Breast epithelium (tissue), 4 donors: ENCODE data around the gene DHRS7B. TPM values are rescaled to one million over a fixed set of nuclear protein-coding genes. Genes with fewer than 3 reads are reported as not detected.
"Not testable (repeated sequence)": the region's sequence is repeated elsewhere in the genome, so short reads cannot be mapped to it uniquely, and the experiment has no call there.

Experiments used
- DNase-seq, 2 donors: peaks; one replicate each; pipeline ENCODE4 v3.0.0-alpha.2; 2019; ENCODE audit warnings: low spot score in 2 of 2
- H3K27ac ChIP-seq, 2 donors: fragments of 200-600 bp; sonication (generic) in 1 of 2; one replicate each; pipeline ENCODE4 v1.5.1; 2016 to 2019; ENCODE audit warnings: mild to moderate bottlenecking in 1 of 2
- H3K27me3 ChIP-seq, 2 donors: fragments of 200-600 bp; sonication (generic) in 1 of 2; one replicate each; pipeline versions ENCODE4 v1.5.1 to v1.6.0; 2017 to 2019; ENCODE audit warnings: control low read depth in 1 of 2, mild to moderate bottlenecking in 1 of 2
- H3K36me3 ChIP-seq: fragments of 200-600 bp; one replicate; pipeline ENCODE4 v1.5.1; 2019
- H3K4me1 ChIP-seq, 2 donors: fragments of 200-600 bp; sonication (generic); one replicate each; pipeline ENCODE4 v1.5.1; 2016 to 2019; ENCODE audit warnings: control low read depth in 1 of 2
- H3K4me3 ChIP-seq, 3 donors: fragments of 200-600 bp; sonication (generic); 1 replicate in 2 of 3; 2 replicates in 1 of 3; pipeline ENCODE4 v1.5.1; 2016 to 2019; ENCODE audit warnings: mild to moderate bottlenecking in 3 of 3, moderate library complexity in 2 of 3
- H3K9me3 ChIP-seq, 2 donors: fragments of 200-600 bp; sonication (generic) in 1 of 2; one replicate each; pipeline ENCODE4 v1.5.1; 2016 to 2019; ENCODE audit warnings: control low read depth in 1 of 2
- POLR2A ChIP-seq: fragments of 450-650 bp; IDR thresholded peaks from one replicate; pipeline ENCODE4 v1.6.1; 2016; ENCODE audit warnings: antibody characterized with exemption, mild to moderate bottlenecking, moderate library complexity
- POLR2AphosphoS5 ChIP-seq, 3 donors: sonication (generic); formaldehyde crosslinking; IDR thresholded peaks; one replicate each; pipeline ENCODE4 v1.6.1; 2017; ENCODE audit warnings: antibody characterized with exemption in 3 of 3
- intact Hi-C: fragments of 100-400 bp; cut with DNase I; formaldehyde crosslinking; loops from one replicate; pipeline ENCODE4 v1.15.1; 2023; ENCODE audit warnings: low total_unique reads
- total RNA-seq, 3 donors: library from RNA; depleted of rRNA; stranded (reverse); fragments of >200 nt; gene quantifications; one replicate each; pipeline ENCODE4 v1.1.0, GENCODE V29; 2016
- TF ChIP-seq, protein P1 (sequence below), 3 donors: fragments of 450-650 bp; IDR thresholded peaks; one replicate each; pipeline ENCODE4 v1.5.1; 2016 to 2017; ENCODE audit warnings: antibody characterized with exemption in 3 of 3, mild to moderate bottlenecking in 3 of 3, moderate library complexity in 3 of 3

Gene DHRS7B
- total RNA-seq, 3 donors from 2014 or later = 53.7 to 64.0 (median 60.9) TPM

DNA sequence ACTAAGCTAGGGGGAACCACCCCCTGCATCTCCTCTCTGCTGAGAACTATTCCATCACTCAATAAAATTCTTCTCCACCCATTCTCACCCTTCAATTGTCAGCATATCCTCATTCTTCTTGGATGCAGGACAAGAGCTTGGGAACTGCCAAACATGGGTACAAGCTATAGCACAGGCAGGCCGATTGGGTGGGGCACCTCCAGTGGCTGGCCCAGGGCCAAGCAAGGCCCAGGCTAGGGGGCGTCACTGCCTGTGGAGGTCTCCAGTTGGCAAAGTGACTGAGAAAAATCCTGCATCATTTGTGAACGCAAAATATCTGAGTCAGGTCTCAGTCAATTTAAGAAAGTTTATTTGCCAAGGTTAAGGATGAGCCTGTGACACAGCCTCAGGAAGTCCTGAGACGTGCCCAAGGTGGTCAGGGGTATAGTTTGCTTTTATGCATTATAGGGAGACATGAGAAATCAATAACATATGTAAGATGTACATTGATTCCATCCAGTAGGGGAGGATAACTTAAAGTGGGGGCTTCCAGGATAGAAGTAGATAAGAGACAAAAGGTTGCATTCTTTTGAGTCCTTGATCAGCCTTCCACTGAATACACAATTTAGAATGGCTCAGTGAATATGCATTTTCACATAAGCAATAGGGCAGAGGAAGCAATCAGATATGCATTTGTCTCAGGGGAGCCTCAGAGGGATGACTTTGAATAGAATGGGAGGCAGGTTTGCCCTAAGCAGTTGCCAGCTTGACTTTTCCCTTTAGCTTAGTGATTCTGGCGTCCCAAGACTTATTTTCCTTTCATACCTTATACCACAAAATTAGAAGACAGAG is 21.5 kb upstream of the DHRS7B start:
- Histone ChIP-seq H3K27me3 (no peaks in the 10 kb centered on the region), H3K36me3 (no peaks in the 10 kb centered on the region), H3K4me1 (no peaks in the 10 kb centered on the region), H3K4me3 (no peak overlapping the region), H3K27ac (no peak overlapping the region), H3K9me3 (no peaks in the 10 kb centered on the region)
- TF ChIP-seq POLR2AphosphoS5 (IDR thresholded peaks at IDR 0.05) = no peak
- TF ChIP-seq, protein P1, sequence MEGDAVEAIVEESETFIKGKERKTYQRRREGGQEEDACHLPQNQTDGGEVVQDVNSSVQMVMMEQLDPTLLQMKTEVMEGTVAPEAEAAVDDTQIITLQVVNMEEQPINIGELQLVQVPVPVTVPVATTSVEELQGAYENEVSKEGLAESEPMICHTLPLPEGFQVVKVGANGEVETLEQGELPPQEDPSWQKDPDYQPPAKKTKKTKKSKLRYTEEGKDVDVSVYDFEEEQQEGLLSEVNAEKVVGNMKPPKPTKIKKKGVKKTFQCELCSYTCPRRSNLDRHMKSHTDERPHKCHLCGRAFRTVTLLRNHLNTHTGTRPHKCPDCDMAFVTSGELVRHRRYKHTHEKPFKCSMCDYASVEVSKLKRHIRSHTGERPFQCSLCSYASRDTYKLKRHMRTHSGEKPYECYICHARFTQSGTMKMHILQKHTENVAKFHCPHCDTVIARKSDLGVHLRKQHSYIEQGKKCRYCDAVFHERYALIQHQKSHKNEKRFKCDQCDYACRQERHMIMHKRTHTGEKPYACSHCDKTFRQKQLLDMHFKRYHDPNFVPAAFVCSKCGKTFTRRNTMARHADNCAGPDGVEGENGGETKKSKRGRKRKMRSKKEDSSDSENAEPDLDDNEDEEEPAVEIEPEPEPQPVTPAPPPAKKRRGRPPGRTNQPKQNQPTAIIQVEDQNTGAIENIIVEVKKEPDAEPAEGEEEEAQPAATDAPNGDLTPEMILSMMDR (IDR thresholded peaks at IDR 0.05) = no peak
- no peak for TF ChIP-seq POLR2A
- DNase-seq = no peak
- intact Hi-C loops = no loop called here

DNA sequence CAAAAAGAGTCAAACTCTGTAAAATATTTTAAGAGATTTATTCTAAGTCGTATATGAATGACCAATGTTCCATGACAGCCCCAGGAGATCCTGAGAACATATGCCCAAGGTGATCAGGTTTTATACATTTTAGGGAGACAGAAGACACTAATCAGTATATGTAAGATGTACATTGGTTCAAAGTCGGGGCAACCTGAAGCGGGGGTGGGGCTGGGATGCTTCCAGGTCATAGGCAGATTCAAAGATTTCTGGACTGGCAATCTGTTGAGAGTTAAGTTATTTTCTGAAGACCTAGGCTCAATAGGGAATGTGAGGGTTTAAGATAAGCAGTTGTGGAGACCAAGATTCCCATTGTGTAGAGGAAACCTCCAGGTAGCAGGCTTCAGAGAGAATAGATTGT is 20.4 kb upstream of the DHRS7B start:
- intact Hi-C loops = no loop called here
- DNase-seq = no peak
- Histone ChIP-seq H3K27ac (no peak overlapping the region), H3K27me3 (no peaks in the 10 kb centered on the region), H3K9me3 (no peaks in the 10 kb centered on the region), H3K4me3 (no peak overlapping the region), H3K4me1 (no peaks in the 10 kb centered on the region), H3K36me3 (no peaks in the 10 kb centered on the region)
- TF ChIP-seq, protein P1 (IDR thresholded peaks at IDR 0.05) = no peak
- TF ChIP-seq POLR2AphosphoS5 (IDR thresholded peaks at IDR 0.05) = no peak
- TF ChIP-seq POLR2A = no peak

DNA sequence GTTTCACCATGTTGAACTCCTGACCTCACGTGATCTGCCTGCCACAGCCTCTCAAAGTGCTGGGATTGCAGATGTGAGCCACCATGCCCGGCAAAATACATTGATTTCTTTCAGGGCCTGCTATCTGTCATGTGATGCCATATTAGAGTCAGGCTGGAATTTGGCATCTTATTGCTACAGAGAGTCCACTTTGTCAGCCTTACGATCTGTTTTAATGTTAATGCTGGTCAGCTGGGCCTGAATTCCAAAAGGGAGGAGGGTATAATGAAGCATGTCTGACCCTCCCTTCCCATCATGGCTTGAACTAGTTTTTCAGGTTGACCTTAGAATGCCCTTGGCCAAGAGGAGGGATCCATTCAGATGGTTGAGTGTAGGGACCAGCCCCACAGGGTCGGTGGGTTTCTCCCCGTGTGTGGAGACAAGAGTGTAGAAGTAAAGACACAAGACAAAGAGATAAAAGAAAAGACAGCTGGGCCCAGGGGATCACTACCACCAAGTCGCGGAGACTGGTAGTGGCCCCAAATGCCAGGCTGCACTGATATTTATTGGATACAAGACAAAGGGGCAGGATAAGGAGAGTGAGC is 19.6 kb upstream of the DHRS7B start:
- DNase-seq, H3K4me1 ChIP-seq, H3K27me3 ChIP-seq, H3K27ac ChIP-seq, H3K36me3 ChIP-seq, H3K4me3 ChIP-seq, intact Hi-C loops, H3K9me3 ChIP-seq: not testable (repeated sequence)

DNA sequence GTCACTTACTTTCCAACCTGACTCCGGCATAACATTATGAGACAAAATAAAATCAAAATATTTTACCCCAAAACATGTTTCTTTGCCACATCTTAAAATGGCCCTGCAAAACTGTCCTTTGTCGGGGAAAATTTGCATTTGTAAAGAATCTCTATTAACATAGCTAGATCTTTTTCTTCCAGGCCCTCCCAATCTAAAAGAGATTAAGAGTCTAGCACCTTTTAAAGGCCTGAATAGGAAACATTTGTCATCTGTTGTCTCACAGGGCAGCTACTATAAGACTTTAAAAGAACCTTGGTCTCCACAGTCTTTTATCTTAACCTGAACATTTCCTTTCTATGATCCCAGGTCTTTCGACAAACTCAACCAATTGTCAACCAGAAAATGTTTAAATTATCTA is 18.1 kb upstream of the DHRS7B start:
- Histone ChIP-seq H3K4me3 (no peak overlapping the region), H3K27me3 (no peaks in the 10 kb centered on the region), H3K4me1 (no peaks in the 10 kb centered on the region), H3K9me3 (no peaks in the 10 kb centered on the region), H3K27ac (no peak overlapping the region), H3K36me3 (no peaks in the 10 kb centered on the region)
- no peak for DNase-seq
- intact Hi-C loops = no loop called here
- TF ChIP-seq POLR2AphosphoS5 (IDR thresholded peaks at IDR 0.05) = no peak
- no peak for TF ChIP-seq POLR2A
- TF ChIP-seq, protein P1 (IDR thresholded peaks at IDR 0.05) = no peak

DNA sequence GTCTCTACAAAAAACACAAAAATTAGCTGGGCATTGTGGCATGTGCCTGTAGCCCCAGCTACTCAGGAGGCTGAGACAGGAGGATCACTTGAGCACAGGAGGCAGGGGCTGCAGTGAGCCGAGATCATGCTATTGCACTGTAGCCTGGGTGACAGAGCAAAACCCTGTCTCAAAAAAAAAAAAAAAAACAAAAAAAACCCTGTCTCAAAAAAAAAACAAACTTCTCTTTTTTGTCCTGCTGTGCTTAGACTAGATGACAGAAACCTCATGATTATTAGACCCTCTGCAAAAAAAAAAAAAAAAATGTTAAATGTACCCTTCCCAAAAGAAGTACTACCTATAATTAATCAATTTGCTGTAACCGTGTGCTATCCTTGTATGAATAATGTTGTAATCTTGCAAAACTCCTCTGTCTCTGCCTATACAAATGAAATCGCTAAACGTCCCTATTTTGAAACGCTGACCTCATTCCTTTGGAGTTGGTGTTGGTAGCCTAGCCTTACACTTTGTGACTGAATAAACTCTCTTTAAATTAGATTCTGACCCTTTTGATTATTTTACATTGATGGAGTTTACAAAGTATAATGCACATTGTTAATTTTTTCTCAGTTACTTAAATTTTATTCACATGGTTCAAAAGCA is 13.6 kb upstream of the DHRS7B start:
- Histone ChIP-seq H3K4me1 (no peaks in the 10 kb centered on the region), H3K27ac (no peak overlapping the region), H3K4me3 (no peak overlapping the region), H3K36me3 (no peaks in the 10 kb centered on the region), H3K27me3 (no peaks in the 10 kb centered on the region), H3K9me3 (no peaks in the 10 kb centered on the region)
- intact Hi-C loops = no loop called here
- TF ChIP-seq, protein P1 (IDR thresholded peaks at IDR 0.05) = no peak
- TF ChIP-seq POLR2AphosphoS5 (IDR thresholded peaks at IDR 0.05) = no peak
- no peak for TF ChIP-seq POLR2A
- no peak for DNase-seq
